NCI-H128 (cell line): Measurements from ENCODE around the gene ZNF467.

Source experiments
- DNase-seq: peaks from one replicate; lab custom pipeline; 2025; ENCODE audit not compliant: unreplicated experiment; lab: John Stamatoyannopoulos, UW

ZNF467 gene

DNA sequence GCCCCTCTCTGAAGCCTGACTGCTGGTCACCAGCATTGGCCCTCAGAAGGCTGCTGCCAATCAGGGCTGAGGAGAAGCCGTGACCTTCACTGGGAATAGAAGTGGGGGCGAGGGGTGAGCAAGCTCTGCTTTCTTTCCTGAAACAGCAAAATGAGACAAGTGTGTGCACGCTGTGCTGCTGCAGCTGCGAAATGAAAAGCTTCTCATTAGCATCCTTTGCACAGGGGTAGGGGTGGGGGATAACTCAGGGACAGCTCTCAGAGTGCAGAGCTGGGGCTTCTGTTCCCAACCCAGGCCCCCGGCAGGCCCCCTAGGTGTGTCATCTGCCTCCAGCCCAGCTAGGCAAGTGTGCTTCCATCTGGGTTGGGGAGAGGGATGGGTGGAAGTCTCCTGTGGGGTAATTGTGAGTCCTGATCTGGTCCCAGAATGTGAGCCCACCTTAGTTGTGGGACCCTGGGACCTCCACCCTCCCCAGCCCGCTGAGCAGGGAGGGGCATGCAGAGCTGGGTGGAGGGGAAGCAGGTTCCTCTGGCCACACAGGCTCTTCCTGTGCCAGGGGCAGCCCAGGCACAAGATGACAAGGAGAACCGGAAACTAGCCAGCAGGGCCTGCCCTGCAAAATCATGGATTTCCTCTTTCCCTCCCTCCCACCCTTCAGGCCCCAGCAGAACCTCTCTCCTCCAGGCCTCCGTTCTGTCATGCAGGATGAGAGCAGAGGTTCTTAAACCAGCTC lies 22.2 kb downstream of the ZNF467 start:
- DNase-seq, result no peak

DNA sequence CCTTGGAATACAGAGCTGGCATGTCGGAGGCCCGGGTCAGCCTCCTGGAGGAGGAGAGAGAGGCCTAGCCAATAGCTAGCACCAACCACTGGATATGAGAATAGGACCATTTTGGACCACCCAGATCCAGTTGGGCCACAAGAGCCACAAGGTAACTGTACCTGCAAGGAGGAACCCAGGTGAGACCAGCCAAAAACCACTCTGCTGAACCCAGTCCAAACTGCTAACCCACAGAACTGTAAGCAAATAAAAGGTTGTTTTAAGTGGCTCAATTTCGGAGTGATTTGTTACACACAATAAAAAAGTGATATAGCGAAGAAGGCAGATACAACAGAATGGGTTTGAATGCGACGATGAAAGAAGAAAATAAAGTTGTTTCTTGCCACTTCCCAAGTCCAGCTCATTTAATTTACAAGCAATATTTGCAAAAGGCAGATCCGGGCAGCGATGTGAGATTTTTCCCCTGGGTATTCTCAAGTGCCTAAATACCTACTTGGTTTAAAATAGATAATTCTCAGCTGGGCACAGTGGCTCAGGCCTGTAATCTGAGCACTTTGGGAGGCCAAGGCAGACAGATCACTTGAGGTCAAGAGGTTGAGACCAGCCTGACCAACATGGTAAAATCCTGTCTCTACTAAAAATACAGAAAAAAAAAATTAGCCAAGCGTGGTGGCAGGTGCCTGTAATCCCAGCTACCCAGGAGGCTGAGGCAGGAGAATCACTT lies 23.1 kb downstream of the ZNF467 start:
- no peak for DNase-seq

DNA sequence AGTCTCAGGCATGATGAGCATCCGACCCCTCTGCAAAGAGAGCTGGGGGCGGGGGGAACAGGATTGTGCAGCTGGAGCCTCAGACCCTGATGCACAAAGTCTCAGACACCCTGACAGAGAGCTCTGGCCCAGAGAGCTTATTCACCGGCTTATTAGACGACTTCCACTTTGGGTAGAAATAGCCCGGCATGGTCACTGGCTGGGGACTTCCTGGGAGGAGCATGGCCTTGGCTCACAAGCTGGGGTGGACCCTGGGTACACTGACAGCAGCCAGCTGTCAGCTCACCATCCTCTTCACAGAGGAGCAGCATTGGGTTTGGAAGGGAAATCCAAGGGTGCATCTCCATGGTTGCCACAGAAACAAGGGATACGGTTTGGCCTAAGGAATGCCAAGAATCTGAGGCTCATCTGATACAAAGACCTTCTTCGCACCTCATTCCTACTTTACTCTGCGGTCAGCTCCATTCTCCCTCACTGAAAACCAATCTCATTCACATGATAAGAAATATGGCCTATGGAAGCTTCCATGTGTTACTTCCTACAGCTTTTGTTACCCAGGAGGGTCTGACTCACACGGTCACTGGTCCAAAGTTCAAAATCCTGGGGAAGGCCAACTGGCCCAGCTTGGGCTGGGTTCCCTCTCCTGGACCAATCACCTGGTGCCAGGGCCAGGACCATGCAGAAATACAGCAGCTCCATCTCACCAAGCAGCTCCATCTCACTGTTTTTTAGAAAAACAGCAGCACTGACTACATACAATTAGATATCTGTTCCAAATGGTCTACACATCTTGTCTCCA lies 25.1 kb downstream of the ZNF467 start:
- DNase-seq, result no peak

DNA sequence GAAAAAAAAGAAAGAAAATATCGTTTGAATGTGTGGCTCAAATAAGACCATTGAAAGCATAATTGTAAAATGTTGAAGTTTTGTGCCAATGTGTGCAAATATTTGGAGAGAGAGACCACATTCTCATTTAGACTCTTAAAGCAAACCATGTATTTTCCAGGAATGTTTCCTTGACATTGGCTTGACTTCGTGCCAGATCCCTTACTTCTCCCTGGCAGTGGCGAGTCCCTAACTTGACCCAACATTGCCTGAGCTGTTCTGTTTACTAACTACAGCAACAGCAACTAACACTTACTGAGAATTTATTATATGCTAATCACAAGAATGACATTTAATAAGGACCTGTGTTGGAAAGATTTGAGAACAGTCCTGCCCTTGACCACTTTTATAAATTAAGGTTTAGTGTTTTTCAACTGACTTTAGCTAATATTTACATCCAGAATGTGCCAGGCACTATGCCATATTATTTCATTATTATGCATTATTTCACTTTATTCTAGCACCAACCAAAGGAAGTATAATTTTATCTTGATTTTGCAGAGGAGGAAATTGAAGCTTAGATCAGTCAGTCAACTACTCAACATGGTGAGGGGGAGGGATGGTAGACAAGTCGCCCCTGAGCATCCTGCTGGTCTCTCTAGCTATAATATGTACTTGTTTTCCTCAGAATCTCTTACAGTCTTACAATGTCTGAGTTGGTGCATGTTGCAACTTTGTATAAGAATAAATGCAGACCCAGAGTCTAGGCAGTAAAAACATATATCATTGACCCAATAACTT lies 29.7 kb downstream of the ZNF467 start:
- DNase-seq, result no peak

DNA sequence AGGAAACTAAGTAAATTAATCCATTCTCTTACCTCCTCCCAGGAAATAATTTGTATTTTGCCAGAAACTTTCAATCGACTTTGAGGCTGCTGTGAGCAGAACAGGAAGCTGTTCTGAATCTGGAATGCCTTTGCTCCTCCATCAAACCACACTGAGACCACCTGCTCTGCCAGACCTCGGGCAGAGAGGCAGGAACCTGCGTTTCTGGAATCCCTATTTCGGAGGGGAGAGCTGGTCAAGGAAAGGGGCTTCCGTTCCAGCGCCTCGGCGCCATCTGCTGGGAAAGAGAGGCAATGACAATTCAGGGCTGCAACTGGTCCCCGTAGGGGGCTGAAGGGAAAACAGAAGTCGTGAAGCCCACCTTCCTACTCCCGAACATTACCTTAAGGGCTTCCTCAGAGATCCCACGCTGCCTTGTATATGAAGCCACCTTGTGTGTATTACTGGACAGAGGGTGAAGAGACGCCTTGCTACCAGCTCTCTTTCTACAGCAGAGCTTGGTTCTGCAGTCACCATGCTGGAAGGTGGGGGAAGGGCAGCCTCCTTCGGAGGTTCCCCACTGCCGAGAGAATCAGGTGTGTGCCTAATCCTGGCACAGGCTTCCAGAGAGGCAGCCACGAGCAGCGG lies 31.2 kb downstream of the ZNF467 start:
- peak; percentile 67 for DNase-seq

DNA sequence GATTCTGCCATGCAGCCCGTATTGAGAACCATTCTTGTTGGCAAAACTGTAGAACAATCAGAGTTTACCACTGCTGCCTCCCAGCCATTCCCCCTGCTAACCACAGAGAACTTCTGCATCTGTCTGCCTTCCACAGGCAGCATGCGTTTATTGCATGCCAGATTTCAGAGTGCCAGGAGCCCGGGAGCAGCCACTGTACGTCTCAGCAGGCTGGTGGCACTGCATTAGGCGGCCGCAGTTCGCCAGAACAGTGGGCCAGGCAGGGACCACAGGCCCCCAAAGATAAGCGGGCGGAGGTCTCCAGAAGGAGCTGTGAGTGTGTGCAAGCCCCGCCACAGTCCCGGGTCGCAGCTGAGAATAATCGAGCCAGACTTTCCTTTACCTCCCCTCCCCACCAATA lies 31.8 kb downstream of the ZNF467 start:
- DNase-seq, result no peak

DNA sequence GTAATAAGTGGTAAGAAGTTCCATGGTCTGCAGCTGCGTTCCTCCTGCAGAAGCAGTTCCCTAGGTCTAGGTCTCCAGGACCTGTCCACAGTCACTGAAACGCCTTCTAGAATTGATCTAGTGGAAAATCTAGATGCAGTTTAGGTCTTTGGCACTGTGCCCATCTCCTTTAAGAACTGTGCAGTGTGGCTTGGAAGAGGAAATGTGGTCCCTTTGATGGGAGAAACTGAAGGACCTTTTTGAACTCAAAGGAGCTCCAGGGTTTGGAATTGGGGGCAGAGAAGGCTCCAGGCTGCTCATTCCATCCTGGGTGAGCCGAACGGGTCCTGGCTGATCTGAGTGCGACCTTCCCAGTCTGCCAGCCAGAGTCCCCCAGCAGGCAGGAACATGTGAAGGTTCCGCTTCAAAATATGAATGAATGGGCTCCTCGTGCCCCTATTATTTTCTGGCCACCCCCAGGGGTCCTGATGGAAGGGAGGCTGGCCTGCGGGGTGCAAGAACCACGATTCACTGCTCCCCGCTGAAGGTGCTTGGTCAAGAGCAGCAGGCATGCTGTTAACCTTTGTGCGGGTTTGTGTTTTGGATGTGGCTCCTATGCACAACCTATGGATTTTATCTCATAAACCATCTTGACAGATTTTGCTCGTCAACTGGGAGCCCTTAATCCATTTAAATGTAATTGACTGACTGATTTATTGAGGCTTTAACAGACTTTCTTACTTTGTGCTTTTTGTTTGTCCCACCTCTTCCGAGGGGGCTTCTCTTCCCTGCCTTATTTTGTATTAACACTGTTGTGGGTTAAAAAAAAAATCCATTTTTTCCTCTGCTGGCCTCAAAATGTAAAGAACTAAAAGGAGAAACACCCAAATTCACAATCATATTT lies 36.7 kb downstream of the ZNF467 start:
- DNase-seq, result no peak

DNA sequence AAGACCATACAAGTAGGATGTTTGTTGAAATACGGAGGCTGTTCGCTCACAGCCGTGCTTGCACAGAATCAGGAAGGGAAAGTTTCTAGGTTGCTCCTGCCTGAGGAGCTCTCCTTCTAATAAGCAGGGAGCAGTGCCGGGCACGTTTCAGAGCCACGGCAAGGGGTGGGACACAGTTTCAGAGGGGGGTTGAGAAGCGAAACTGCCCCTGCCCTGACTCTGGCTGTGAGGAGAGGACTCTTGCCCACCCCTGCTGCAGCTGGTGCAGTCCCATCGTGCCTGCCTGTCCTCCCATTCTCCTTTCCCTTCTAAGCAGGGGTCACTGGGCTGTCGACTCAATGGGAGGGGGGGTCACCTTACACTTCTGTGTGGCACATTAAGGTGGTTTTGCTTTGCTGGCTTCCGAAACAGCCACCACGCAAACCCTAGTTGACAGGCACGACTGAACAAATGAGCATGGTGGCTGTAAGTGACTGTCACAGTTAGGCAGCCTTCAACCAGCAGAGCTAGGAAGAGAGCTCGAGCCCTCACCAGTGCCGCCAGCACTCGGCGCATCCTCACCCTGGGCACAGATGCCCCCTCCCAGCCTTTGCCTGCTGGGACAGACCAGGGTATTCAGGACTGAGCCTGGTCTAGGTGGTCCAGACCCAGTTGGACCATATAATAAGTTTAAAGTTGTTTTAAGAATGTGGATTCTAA lies 37.5 kb downstream of the ZNF467 start:
- DNase-seq, result no peak

DNA sequence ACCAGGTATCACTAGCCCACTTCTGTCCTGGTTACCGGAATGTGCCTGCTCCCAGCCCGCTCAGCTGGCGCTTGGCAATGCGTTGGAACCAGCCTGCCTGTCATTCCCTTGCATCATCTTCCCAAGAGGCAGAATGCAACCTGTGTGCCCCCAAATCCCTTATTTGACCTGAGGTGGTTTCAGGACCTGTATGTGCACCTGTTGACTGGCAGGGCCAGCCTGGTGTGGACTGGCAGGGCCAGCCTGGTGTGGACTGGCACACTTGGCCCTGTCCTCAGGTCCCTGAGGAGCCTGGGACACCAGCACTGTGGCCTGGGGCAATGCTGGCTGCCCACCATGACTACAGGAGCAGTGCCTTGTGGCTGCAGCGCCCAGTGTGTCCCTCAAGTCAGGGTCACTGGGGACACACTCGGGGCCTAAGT lies 38.2 kb downstream of the ZNF467 start:
- no peak for DNase-seq

DNA sequence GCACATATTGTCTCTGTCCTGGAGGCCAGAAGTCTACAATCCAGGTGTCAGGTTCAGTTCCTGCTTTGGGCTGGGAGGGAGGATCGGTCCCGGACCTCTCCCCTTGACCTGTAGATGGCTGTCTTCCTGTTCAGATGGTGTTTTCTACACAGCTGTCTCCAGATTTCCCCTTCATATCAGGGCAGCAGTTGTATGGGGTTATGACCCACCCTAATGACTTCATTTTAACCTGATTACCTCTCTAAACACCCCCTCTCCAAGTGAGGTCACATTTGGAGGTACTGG lies 38.7 kb downstream of the ZNF467 start:
- no peak for DNase-seq

DNA sequence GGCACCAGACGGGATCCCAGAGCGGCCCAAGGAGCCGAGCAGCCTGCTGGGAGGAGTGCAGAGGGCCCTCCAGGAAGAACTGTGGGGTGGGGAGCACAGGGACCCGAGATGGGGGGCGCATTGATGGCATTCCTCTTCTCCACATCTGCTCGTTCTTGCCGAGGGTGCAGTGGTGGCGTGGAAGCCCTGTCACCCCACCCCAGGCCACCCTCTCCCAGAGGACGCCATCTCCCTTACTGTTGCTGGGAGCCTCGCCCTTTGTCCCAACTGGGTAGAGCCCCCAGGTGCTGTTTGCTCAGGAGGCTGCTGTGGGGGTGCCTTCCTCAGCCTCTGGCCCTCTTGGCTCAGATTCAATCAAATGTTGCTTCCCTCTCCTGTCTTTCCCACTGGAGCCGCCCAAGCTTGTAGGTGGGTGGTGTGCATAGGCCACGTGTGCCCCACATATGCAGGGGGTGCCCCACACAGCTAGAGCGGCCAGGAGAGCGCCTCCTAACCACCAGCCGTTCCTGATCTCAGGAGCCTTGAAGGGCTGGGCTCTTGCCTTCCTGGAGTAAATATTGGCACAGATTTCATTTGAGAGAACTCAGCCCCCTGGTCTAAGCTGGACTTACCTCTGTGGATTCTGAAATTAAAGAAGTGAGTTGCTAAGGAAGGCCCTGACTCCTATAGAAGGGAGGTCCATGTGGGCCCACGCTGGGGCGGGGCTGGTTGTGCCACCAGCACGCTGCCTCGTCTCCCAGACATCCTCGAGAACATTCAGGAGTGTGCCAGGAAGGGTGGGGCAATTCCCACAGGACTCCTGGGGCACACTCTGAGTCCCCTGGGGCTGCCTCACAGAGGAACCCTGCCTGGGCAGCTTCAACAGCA lies 39.2 kb downstream of the ZNF467 start:
- DNase-seq, result no peak

DNA sequence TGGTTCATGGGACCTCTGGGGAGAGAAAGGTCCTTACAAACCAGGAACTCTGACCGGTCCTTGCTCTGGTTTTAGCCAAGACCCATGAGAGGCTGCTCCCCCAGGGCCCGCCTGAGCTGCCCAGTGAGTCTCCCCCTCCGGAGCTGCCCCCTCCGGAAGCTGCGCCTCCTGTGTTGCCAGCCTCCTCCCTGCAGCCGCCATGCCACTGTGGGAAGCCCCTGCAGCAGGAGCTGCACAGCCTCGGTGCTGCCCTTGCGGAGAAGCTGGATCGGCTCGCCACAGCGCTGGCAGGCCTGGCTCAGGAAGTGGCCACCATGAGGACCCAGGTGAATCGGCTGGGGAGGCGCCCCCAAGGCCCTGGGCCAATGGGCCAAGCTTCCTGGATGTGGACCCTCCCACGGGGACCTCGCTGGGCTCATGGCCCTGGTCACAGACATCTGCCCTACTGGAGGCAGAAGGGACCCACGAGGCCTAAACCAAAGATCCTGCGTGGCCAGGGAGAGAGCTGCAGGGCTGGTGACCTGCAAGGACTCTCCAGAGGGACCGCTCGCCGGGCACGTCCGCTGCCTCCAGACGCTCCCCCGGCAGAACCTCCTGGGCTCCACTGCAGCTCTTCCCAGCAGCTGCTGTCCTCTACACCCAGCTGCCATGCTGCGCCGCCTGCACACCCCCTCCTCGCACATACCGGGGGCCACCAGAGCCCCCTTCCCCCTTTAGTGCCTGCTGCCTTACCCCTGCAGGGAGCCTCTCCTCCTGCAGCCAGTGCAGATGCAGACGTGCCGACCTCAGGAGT lies 40.1 kb downstream of the ZNF467 start:
- no peak for DNase-seq

DNA sequence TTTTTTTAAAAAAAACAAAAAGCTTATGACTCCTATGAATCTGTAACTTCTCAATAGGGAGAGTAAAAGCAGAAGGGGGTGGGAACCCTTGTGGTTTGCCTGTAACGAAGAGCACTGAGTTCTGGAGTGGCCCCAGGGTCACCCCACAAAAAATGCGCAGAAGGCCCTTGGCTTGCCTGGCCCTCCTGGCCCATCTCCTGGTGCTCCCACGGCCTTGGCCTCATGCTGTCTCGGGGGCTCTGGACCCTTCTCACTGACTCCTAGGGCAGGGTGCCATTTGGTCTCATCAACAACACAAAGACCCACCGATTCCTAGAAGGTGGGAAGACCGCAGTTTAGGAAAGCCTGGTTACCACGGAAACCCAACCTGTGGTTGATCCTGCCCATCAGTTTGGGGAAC lies 40.8 kb downstream of the ZNF467 start:
- DNase-seq, result no peak

DNA sequence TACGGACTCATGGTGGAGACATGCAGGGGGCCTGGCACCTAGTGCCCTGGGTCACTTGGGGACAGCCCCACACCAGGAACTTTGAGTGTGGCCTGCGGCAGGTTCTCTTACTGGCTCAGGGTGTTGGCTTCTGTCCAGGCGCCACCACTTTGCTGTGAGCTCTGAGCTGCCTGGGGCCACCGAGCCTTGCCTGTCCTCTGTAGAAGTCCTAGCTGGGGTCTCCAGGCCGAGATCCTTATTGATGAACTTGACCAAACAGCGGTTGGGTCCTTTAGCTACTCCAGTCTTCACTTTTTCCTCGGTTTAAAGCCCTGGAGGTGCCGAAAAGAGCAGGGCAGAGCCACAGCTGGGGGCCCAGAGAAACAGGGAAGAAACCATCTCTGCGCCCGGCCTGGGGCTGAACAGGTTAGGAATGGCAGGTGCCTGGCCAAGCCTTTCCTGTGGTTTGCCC lies 41.3 kb downstream of the ZNF467 start:
- no peak for DNase-seq

DNA sequence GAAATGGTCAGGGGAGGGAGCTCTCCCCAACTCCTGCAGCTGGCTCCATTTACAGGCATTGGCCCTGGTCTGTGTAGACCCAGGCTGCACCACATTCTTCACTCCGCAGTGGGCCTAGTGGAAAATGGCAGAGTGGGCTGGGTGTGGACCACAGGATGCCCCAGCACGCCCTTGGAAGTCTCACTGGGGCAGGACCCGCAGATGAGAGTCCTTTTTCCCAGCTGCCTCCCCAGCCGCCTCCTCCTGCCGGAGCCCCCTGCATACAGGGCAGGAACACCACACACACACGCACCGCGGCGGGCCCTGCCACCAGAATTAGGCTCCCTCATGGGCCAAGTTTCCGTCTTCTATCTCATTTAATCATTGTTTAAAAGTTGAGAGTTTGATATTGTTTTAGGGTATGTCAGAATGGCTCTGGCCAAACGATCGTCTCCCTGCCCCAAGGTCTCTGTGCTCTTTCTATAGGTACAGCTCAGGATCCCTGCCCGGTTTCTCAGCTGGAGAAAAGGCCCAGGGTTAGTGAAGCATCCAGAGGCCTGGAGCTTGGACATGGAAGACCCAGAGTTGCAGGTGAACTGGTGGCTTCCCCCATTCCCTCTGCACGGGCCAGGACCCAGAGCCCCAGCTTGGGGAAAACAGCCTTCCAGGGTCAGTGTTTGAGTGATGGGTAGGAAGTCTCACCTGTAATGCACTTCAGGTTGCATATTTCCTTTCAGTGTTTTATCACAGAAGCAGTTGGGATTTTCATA lies 42.0 kb downstream of the ZNF467 start:
- no peak for DNase-seq

DNA sequence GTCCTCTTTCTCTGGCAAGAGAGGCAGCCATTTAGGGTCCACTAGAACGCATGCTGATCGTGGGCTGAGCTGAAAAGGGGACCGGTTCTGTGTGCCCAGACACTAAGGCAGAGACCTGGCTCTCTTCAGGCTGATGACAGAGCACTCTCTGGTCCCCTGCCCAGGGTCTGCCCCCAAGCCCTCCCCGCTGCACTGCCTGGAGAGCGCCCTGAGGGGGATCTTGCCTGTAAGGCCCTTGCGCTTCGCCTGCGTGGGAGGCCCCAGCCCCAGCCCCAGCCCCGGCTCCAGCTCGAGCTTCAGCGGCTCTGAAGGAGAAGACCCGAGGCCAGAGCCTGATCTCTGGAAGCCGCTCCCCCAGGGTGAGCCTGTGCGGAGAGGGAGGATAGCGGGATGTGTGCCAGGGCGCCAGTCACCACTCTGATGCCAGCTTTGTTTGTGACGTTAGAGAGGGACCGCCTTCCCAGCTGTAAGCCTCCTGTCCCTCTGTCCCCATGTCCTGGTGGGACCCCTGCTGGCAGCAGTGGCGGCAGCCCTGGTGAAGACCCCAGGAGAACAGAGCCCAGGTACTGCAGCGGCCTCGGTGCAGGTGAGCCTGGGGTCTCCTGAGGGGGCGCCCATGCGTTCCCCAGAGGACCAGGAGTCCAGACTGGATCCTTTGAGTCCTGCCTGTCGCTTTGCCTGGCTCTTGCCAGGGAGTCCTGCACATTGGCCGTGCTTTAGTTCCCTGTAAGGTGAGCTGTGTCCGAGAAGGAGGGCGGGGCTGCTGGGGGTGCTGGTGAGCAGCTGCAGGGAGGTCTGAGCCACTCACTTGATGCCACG lies 43.2 kb downstream of the ZNF467 start:
- DNase-seq, result no peak
